Mesendoderm (in vitro differentiated cells): ENCODE measurements around the gene MIAT.

Experiments
- DNase-seq: peaks from one replicate; pipeline ENCODE4 v3.0.0; 2013
- H2AK5ac ChIP-seq: 2 replicates; pipeline ENCODE4 v1.6.1; 2013; ENCODE audit warnings: low read length, inconsistent platforms
- H2BK120ac ChIP-seq: 2 replicates; pipeline ENCODE4 v1.6.1; 2013; ENCODE audit warnings: low read depth, mild to moderate bottlenecking, low read length, moderate library complexity, mixed read lengths
- H2BK15ac ChIP-seq: replicated peaks from 2 replicates; pipeline ENCODE4 v1.6.1; 2013; ENCODE audit warnings: low read depth, mild to moderate bottlenecking, moderate library complexity
- H2BK5ac ChIP-seq: 2 replicates; pipeline ENCODE4 v1.6.1; 2013; ENCODE audit warnings: low read length, inconsistent platforms
- H3K18ac ChIP-seq: 2 replicates; pipeline ENCODE4 v1.6.1; 2013; ENCODE audit warnings: mild to moderate bottlenecking, low read length, mixed read lengths
- H3K23ac ChIP-seq: one replicate; pipeline ENCODE4 v1.6.1; 2013; ENCODE audit warnings: low read length
- H3K27ac ChIP-seq: 2 replicates; pipeline ENCODE4 v1.5.1; 2013; ENCODE audit warnings: low read depth, mild to moderate bottlenecking, inconsistent platforms, low read length, moderate library complexity
- H3K27me3 ChIP-seq: 2 replicates; pipeline ENCODE4 v1.6.1; 2013; ENCODE audit warnings: low read length, control low read depth, mild to moderate bottlenecking, inconsistent platforms; ENCODE audit not compliant: insufficient read depth, poor library complexity
- H3K36me3 ChIP-seq: 2 replicates; pipeline ENCODE4 v1.6.1; 2013; ENCODE audit warnings: low read length, inconsistent platforms; ENCODE audit not compliant: control insufficient read depth, insufficient read depth
- H3K4ac ChIP-seq: one replicate; pipeline ENCODE4 v1.6.1; 2013; ENCODE audit warnings: low read depth, mild to moderate bottlenecking, low read length, moderate library complexity
- H3K4me1 ChIP-seq: 2 replicates; pipeline ENCODE4 v1.6.1; 2013; ENCODE audit warnings: low read depth, low read length, inconsistent platforms; ENCODE audit not compliant: control insufficient read depth
- H3K4me2 ChIP-seq: 2 replicates; pipeline ENCODE4 v1.6.1; 2013; ENCODE audit warnings: low read length
- H3K4me3 ChIP-seq: 2 replicates; pipeline ENCODE4 v1.5.1; 2013; ENCODE audit warnings: mild to moderate bottlenecking, low read length
- H3K56ac ChIP-seq: one replicate; pipeline ENCODE4 v1.6.1; 2013; ENCODE audit warnings: low read length
- H3K79me1 ChIP-seq: 2 replicates; pipeline ENCODE4 v1.6.1; 2013; ENCODE audit warnings: low read length, inconsistent platforms
- H3K79me2 ChIP-seq: 2 replicates; pipeline ENCODE4 v1.6.1; 2013; ENCODE audit warnings: mild to moderate bottlenecking, low read length; ENCODE audit not compliant: control insufficient read depth, insufficient read depth
- H3K9ac ChIP-seq: 2 replicates; pipeline ENCODE4 v1.6.1; 2013; ENCODE audit warnings: low read length, inconsistent platforms
- H4K5ac ChIP-seq: one replicate; pipeline ENCODE4 v1.6.1; 2013; ENCODE audit warnings: low read length
- H4K8ac ChIP-seq: one replicate; pipeline ENCODE4 v1.6.1; 2013; ENCODE audit warnings: low read depth, mild to moderate bottlenecking, control low read depth, low read length, moderate library complexity
- WGBS: extraction: QIAGEN DNeasy Blood & Tissue Kit; methylation state at CpG from one replicate; pipeline ENCODE4 v1.1.7; 2013; ENCODE audit warnings: low lambda C conversion rate, missing lambda C conversion rate; ENCODE audit not compliant: insufficient coverage; ENCODE audit errors: extremely low coverage; 5-methylcytosine and 5-hydroxymethylcytosine counted together

MIAT gene

GRCh38 chr22:26685601-26686000, 28.2 kb downstream of the MIAT start:
- Histone ChIP-seq H3K36me3 (no peaks in the 10 kb centered on the region), H2BK15ac (no peak overlapping the region), H3K56ac (no peak overlapping the region), H3K23ac (no peak overlapping the region), H3K27ac (no peak overlapping the region), H3K4me3 (no peak overlapping the region), H2BK5ac (no peak overlapping the region), H3K79me2 (no peaks in the 10 kb centered on the region), H3K79me1 (no peaks in the 10 kb centered on the region), H3K9ac (no peak overlapping the region), H2BK120ac (no peak overlapping the region), H3K4ac (no peak overlapping the region), H2AK5ac (no peak overlapping the region), H4K5ac (no peak overlapping the region), H4K8ac (no peak overlapping the region), H3K27me3 (no peaks in the 10 kb centered on the region), H3K4me1 (no peaks in the 10 kb centered on the region), H3K4me2 (no peak overlapping the region), H3K18ac (no peak overlapping the region)
- DNase-seq = no peak
- WGBS = no CpG with 5 or more reads among the region's 6 CpGs

GRCh38 chr22:26687439-26687838, 30.1 kb downstream of the MIAT start:
- Histone ChIP-seq H3K18ac (no peak overlapping the region), H3K56ac (no peak overlapping the region), H4K5ac (no peak overlapping the region), H2BK15ac (no peak overlapping the region), H3K9ac (no peak overlapping the region), H3K4me1 (no peaks in the 10 kb centered on the region), H2BK120ac (no peak overlapping the region), H3K27me3 (no peaks in the 10 kb centered on the region), H4K8ac (no peak overlapping the region), H3K4ac (no peak overlapping the region), H3K23ac (no peak overlapping the region), H3K4me2 (no peak overlapping the region), H3K36me3 (no peaks in the 10 kb centered on the region), H2AK5ac (no peak overlapping the region), H3K4me3 (no peak overlapping the region), H2BK5ac (no peak overlapping the region), H3K79me1 (no peaks in the 10 kb centered on the region), H3K79me2 (no peaks in the 10 kb centered on the region), H3K27ac (no peak overlapping the region)
- DNase-seq = no peak

- H3K36me3 ChIP-seq = no peaks in the 10 kb centered on the region
- H4K5ac ChIP-seq = no peak overlapping the region
- H2BK120ac ChIP-seq = no peak overlapping the region
- no peak overlapping the region for H3K4me3 ChIP-seq
- H2BK15ac ChIP-seq = no peak overlapping the region
- no peak overlapping the region for H3K27ac ChIP-seq
- H4K8ac ChIP-seq = no peak overlapping the region
- no peaks in the 10 kb centered on the region for H3K27me3 ChIP-seq
- no CpG with 5 or more reads among the region's 12 CpGs for WGBS
- no peak overlapping the region for H2BK5ac ChIP-seq
- no peak overlapping the region for H3K9ac ChIP-seq
- no peak overlapping the region for H3K4ac ChIP-seq
- no peaks in the 10 kb centered on the region for H3K79me1 ChIP-seq
- H3K23ac ChIP-seq = no peak overlapping the region
- no peaks in the 10 kb centered on the region for H3K79me2 ChIP-seq
- H3K56ac ChIP-seq = no peak overlapping the region
- no peak overlapping the region for H3K4me2 ChIP-seq
- no peak for DNase-seq
- H2AK5ac ChIP-seq = no peak overlapping the region
- H3K4me1 ChIP-seq = no peaks in the 10 kb centered on the region
- H3K18ac ChIP-seq = no peak overlapping the region
These were observed 32.3 kb downstream of the MIAT start for GRCh38 chr22:26689513-26690301.

GRCh38 chr22:26690654-26691376, 33.4 kb downstream of the MIAT start:
- Histone ChIP-seq H2BK15ac (no peak overlapping the region), H2BK5ac (no peak overlapping the region), H3K9ac (no peak overlapping the region), H3K79me1 (no peaks in the 10 kb centered on the region), H4K5ac (no peak overlapping the region), H3K36me3 (no peaks in the 10 kb centered on the region), H3K23ac (no peak overlapping the region), H2BK120ac (no peak overlapping the region), H3K4me2 (no peak overlapping the region), H3K4me3 (no peak overlapping the region), H3K4ac (no peak overlapping the region), H3K27ac (no peak overlapping the region), H4K8ac (no peak overlapping the region), H3K79me2 (no peaks in the 10 kb centered on the region), H3K56ac (no peak overlapping the region), H3K4me1 (no peaks in the 10 kb centered on the region), H2AK5ac (no peak overlapping the region), H3K18ac (no peak overlapping the region), H3K27me3 (no peaks in the 10 kb centered on the region)
- WGBS = no CpG with 5 or more reads among the region's 3 CpGs
- DNase-seq = no peak

- H3K9ac ChIP-seq = no peak overlapping the region
- no peak for DNase-seq
- H3K56ac ChIP-seq = no peak overlapping the region
- H3K4me2 ChIP-seq = no peak overlapping the region
- no peaks in the 10 kb centered on the region for H3K27me3 ChIP-seq
- H3K79me1 ChIP-seq = no peaks in the 10 kb centered on the region
- no CpG with 5 or more reads among the region's 6 CpGs for WGBS
- no peak overlapping the region for H2BK5ac ChIP-seq
- no peak overlapping the region for H2AK5ac ChIP-seq
- no peak overlapping the region for H4K8ac ChIP-seq
- H2BK15ac ChIP-seq = no peak overlapping the region
- no peaks in the 10 kb centered on the region for H3K4me1 ChIP-seq
- no peak overlapping the region for H2BK120ac ChIP-seq
- H3K4me3 ChIP-seq = no peak overlapping the region
- H4K5ac ChIP-seq = no peak overlapping the region
- no peak overlapping the region for H3K18ac ChIP-seq
- no peak overlapping the region for H3K4ac ChIP-seq
- H3K27ac ChIP-seq = no peak overlapping the region
- no peak overlapping the region for H3K23ac ChIP-seq
- H3K36me3 ChIP-seq = no peaks in the 10 kb centered on the region
- no peaks in the 10 kb centered on the region for H3K79me2 ChIP-seq
These were observed 34.0 kb downstream of the MIAT start for GRCh38 chr22:26691377-26691716.
